ENCODE measurements around the gene TUBA1B.

TUBA1B gene

GRCh38 chr12:49092086-49092815 is 38.9 kb downstream of the TUBA1B start (continued):
- TF ChIP-seq ZNF280C (tag by site-specific recombination; IDR thresholded peaks at IDR 0.05) (no peak), ZBTB17 (tag by site-specific recombination; IDR thresholded peaks at IDR 0.05) (peak; percentile 75), ZNF610 (tag by site-specific recombination; IDR thresholded peaks at IDR 0.05; ENCODE audit: borderline replicate concordance) (no peak), ZNF626 (tag by site-specific recombination; IDR thresholded peaks at IDR 0.05) (no peak), ZIC2 (tag by site-specific recombination; IDR thresholded peaks at IDR 0.05) (peak; percentile 69), CTCF (tag by site-specific recombination; IDR thresholded peaks at IDR 0.05) (peak; percentile 63), INSM2 (tag by site-specific recombination; IDR thresholded peaks at IDR 0.05) (no peak), PRDM10 (tag by site-specific recombination; IDR thresholded peaks at IDR 0.05) (peak; percentile 97), SCRT1 (tag by site-specific recombination; IDR thresholded peaks at IDR 0.05; ENCODE audit: borderline replicate concordance) (no peak), GLI2 (tag by site-specific recombination; IDR thresholded peaks at IDR 0.05; ENCODE audit: borderline replicate concordance, low read depth) (no peak), ZNF449 (tag by site-specific recombination; IDR thresholded peaks at IDR 0.05) (no peak), ZSCAN23 (tag by site-specific recombination; IDR thresholded peaks at IDR 0.05) (no peak), ZNF416 (tag by site-specific recombination; IDR thresholded peaks at IDR 0.05) (no peak), ZNF112 (tag by site-specific recombination; IDR thresholded peaks at IDR 0.05) (no peak), ZNF311 (tag by site-specific recombination; IDR thresholded peaks at IDR 0.05; ENCODE audit: borderline replicate concordance) (no peak), ZBTB1 (tag by site-specific recombination; IDR thresholded peaks at IDR 0.05) (no peak), IKZF3 (tag by site-specific recombination; IDR thresholded peaks at IDR 0.05) (peak; percentile 56; the same call in 1 of the 2 replicates), PRDM1 (tag by site-specific recombination; IDR thresholded peaks at IDR 0.05) (peak; percentile 62; the same call in 1 of the 2 replicates), ZNF501 (tag by site-specific recombination; IDR thresholded peaks at IDR 0.05) (no peak), ZNF121 (tag by site-specific recombination; IDR thresholded peaks at IDR 0.05) (no peak), ZNF48 (tag by site-specific recombination; IDR thresholded peaks at IDR 0.05) (no peak), GLIS2 (tag by site-specific recombination; IDR thresholded peaks at IDR 0.05) (peak; percentile 33; the same call in 1 of the 2 replicates), SP7 (tag by site-specific recombination; IDR thresholded peaks at IDR 0.05) (no peak), ZNF214 (tag by site-specific recombination; IDR thresholded peaks at IDR 0.05; ENCODE audit: borderline replicate concordance) (no peak), ZNF423 (tag by site-specific recombination; IDR thresholded peaks at IDR 0.05) (no peak), ZNF350 (tag by site-specific recombination; IDR thresholded peaks at IDR 0.05) (no peak), OSR2 (tag by site-specific recombination; IDR thresholded peaks at IDR 0.05) (0 out of 2 replicates have a peak, but pooled peaks have one; percentile 29), ZBTB48 (tag by site-specific recombination; IDR thresholded peaks at IDR 0.05) (no peak), ZNF654 (tag by site-specific recombination; IDR thresholded peaks at IDR 0.05; ENCODE audit: low read depth) (peak; percentile 47)
